Esophagus squamous epithelium (tissue), 5 donors: ENCODE results near the gene MMUT. TPM values are rescaled to one million over a fixed set of nuclear protein-coding genes. Genes with fewer than 3 reads are reported as not detected.

Source experiments
- DNase-seq: peaks from one replicate; lab custom pipeline; 2025; lab: John Stamatoyannopoulos, UW
- H3K27ac ChIP-seq, 4 donors: fragments of 200-600 bp; sonication (generic); one replicate each; pipeline ENCODE4 v1.5.1; 2016 to 2019; ENCODE audit warnings: mild to moderate bottlenecking in 1 of 4
- H3K27me3 ChIP-seq, 4 donors: fragments of 200-600 bp; sonication (generic); 1 replicate in 3 of 4; 2 replicates in 1 of 4; pipeline versions ENCODE4 v1.5.1 to v1.6.0; 2017 to 2021; ENCODE audit warnings: antibody characterized with exemption in 1 of 4
- H3K36me3 ChIP-seq, 3 donors: fragments of 200-600 bp; sonication (generic); one replicate each; pipeline ENCODE4 v1.5.1; 2016 to 2019
- H3K4me1 ChIP-seq, 3 donors: fragments of 200-600 bp; sonication (generic); one replicate each; pipeline ENCODE4 v1.5.1; 2017 to 2019
- H3K4me3 ChIP-seq, 4 donors: fragments of 200-600 bp; sonication (generic); 1 replicate in 3 of 4; 2 replicates in 1 of 4; pipeline ENCODE4 v1.5.1; 2016 to 2019; ENCODE audit warnings: mild to moderate bottlenecking in 2 of 4, moderate library complexity in 1 of 4
- H3K9me3 ChIP-seq, 3 donors: fragments of 200-600 bp; sonication (generic); one replicate each; pipeline ENCODE4 v1.5.1; 2016 to 2019
- POLR2A ChIP-seq, 4 donors: fragments of 450-650 bp; IDR thresholded peaks; one replicate each; pipeline ENCODE4 v1.6.1; 2017; ENCODE audit warnings: antibody characterized with exemption in 4 of 4, mild to moderate bottlenecking in 4 of 4, moderate library complexity in 3 of 4
- WGBS, 2 donors: methylation state at CpG; one replicate each; pipeline ENCODE4 v1.1.5; 2018; 5-methylcytosine and 5-hydroxymethylcytosine counted together
- intact Hi-C: fragments of 100-400 bp; cut with DNase I; formaldehyde crosslinking; loops from one replicate; pipeline ENCODE4 v1.15.0; 2022
- total RNA-seq, 4 donors: library from RNA; depleted of rRNA; stranded (reverse); fragments of >200 nt; gene quantifications; one replicate each; pipeline ENCODE4 v1.1.0, GENCODE V29; 2016
- TF ChIP-seq, protein P1 (sequence below), 6 experiments: fragments of 450-650 bp in 4 of 6; fragments of 200-600 bp in 2 of 6; sonication (generic) in 2 of 6; IDR thresholded peaks; one replicate each; pipeline ENCODE4 v1.5.1; 2016 to 2019; ENCODE audit warnings: antibody characterized with exemption in 6 of 6, mild to moderate bottlenecking in 4 of 6, moderate library complexity in 4 of 6
- donor health status: DM: yes; HTN: yes; CAD: no.

The MMUT gene
- total RNA-seq, 4 donors from 2014 or later, result 8.5 to 16.8 (median 15.2) TPM

DNA sequence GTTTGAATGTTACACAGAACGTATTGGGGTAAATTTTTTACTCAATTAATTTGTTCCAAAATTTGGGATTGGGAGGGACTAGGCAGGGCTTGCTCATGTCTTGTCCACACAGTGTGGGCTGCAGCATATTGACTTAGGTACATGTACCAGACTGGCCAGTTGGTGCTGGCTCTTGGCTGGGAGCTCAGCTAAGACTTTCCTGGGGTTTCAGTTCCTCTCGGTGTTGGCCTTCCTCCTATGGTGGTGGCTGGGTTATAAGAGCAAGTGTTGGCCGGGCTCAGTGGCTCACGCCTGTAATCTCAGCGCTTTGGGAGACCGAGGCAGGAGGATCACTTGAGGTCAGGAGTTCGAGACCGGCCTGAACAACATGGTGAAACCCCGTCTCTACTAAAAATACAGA lies 5.0 kb upstream of the MMUT start:
- intact Hi-C loops, result no loop called here
- 97 to 98% methylated on average over 2 to 4 of the region's 9 CpGs for WGBS, 2 donors
- Histone ChIP-seq H3K36me3 (peaks cover 0 to 20% (median 0%) of the 10 kb centered on the region in 3 donors), H3K4me1 (peaks cover 0 to 22% (median 6%) of the 10 kb centered on the region in 3 donors), H3K27ac (no peak overlapping the region), H3K27me3 (no peaks in the 10 kb centered on the region), H3K4me3 (no peak overlapping the region), H3K9me3 (no peaks in the 10 kb centered on the region)
- TF ChIP-seq, protein P1, sequence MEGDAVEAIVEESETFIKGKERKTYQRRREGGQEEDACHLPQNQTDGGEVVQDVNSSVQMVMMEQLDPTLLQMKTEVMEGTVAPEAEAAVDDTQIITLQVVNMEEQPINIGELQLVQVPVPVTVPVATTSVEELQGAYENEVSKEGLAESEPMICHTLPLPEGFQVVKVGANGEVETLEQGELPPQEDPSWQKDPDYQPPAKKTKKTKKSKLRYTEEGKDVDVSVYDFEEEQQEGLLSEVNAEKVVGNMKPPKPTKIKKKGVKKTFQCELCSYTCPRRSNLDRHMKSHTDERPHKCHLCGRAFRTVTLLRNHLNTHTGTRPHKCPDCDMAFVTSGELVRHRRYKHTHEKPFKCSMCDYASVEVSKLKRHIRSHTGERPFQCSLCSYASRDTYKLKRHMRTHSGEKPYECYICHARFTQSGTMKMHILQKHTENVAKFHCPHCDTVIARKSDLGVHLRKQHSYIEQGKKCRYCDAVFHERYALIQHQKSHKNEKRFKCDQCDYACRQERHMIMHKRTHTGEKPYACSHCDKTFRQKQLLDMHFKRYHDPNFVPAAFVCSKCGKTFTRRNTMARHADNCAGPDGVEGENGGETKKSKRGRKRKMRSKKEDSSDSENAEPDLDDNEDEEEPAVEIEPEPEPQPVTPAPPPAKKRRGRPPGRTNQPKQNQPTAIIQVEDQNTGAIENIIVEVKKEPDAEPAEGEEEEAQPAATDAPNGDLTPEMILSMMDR (IDR thresholded peaks at IDR 0.05), result no peak
- TF ChIP-seq POLR2A (IDR thresholded peaks at IDR 0.05), result no peak
- no peak for DNase-seq

DNA sequence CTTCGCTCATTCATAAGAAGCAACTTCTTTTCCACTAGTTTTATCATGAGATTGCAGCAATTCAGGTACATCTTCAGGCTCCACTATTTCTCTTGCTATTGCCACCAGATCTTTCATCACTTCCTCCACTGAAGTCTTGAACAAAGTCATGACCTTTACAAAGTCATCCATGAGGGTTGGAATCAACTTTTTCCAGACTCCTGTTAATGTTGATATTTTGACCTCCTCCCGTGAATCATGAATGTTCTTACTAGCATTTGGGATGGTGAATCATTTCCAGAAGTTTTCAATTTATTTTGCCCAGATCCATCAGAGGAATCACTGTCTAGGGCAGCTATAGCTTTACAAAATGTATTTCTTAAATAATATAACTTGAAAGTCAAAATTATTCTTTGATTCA lies 1.6 kb upstream of the MMUT start:
- intact Hi-C loops, result no loop called here
- 84 to 100% methylated on average over 2 of the region's 2 CpGs for WGBS, 2 donors
- no peak overlapping the region for H3K27ac ChIP-seq

DNA sequence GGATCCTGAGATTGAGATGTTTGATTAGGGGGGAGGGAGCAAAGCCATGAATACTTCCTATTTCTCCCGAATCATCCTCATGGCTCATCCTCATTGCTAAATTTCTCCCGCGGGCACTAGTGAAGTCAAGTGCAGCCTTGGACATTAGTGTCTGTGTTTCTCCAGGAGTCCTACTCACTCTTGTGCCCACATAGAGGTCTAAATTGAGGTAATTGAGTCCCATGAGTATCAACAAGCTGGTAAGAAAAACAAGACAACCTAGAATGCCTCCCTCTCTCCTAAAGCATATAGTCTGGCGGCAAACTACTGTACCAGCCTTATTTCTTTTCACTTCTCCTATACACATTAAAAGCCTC lies 537 bp upstream of the MMUT start:
- no peak for DNase-seq
- H3K36me3 ChIP-seq, result peaks cover 0 to 5% (median 0%) of the 10 kb centered on the region in 3 donors
- WGBS, 2 donors, result 0 to 2% methylated on average over 4 of the region's 4 CpGs

More for the DNA sequence above, 1.6 kb upstream of the MMUT start:
- Histone ChIP-seq H3K27me3 (no peaks in the 10 kb centered on the region), H3K4me1 (peaks cover 0 to 52% (median 13%) of the 10 kb centered on the region in 3 donors), H3K9me3 (no peaks in the 10 kb centered on the region), H3K36me3 (no peaks in the 10 kb centered on the region), H3K4me3 (no peak overlapping the region)
- no peak for DNase-seq
- TF ChIP-seq, protein P1 (IDR thresholded peaks at IDR 0.05), result no peak
- TF ChIP-seq POLR2A (IDR thresholded peaks at IDR 0.05), result no peak

DNA sequence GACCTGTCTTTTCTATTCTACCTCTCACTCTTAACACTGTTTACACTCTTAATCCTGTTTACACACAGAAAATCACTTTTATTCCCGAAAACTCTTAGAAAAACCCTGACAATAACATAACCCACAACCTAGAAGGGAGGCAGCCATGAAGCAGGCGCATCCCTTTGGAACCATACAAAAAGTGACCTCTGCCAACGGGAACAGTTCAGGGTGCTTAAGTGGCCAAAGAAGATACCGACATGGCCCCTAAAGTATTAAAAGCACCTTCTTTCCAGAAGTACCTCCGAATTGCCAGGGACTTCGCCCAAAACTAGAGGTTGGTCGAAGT lies 490 bp downstream of the MMUT start:
- no peak for DNase-seq
- no peaks in the 10 kb centered on the region for H3K27me3 ChIP-seq
- no peaks in the 10 kb centered on the region for H3K9me3 ChIP-seq
- TF ChIP-seq, protein P1 (IDR thresholded peaks at IDR 0.05), result no peak
- TF ChIP-seq POLR2A (IDR thresholded peaks at IDR 0.05), result no peak
- H3K4me1 ChIP-seq, result peaks cover 0 to 53% (median 13%) of the 10 kb centered on the region in 3 donors
- 1 to 2% methylated on average over 7 of the region's 7 CpGs for WGBS, 2 donors
- peak overlapping the region; percentile 69 to 91 (median 80) for H3K4me3 ChIP-seq
- intact Hi-C loops, result no loop called here
- peak overlapping the region; percentile 93 to 98 (median 94) for H3K27ac ChIP-seq
- peaks cover 0 to 13% (median 0%) of the 10 kb centered on the region in 3 donors for H3K36me3 ChIP-seq

More for the DNA sequence above, 537 bp upstream of the MMUT start:
- H3K9me3 ChIP-seq, result no peaks in the 10 kb centered on the region
- peak overlapping the region; percentile 69 to 91 (median 80) for H3K4me3 ChIP-seq
- no peaks in the 10 kb centered on the region for H3K27me3 ChIP-seq
- intact Hi-C loops, result no loop called here
- H3K4me1 ChIP-seq, result peaks cover 0 to 53% (median 13%) of the 10 kb centered on the region in 3 donors
- peak overlapping the region; percentile 93 to 98 (median 94) for H3K27ac ChIP-seq
- no peak for TF ChIP-seq POLR2A (IDR thresholded peaks at IDR 0.05)
- TF ChIP-seq, protein P1 (IDR thresholded peaks at IDR 0.05), result no peak

DNA sequence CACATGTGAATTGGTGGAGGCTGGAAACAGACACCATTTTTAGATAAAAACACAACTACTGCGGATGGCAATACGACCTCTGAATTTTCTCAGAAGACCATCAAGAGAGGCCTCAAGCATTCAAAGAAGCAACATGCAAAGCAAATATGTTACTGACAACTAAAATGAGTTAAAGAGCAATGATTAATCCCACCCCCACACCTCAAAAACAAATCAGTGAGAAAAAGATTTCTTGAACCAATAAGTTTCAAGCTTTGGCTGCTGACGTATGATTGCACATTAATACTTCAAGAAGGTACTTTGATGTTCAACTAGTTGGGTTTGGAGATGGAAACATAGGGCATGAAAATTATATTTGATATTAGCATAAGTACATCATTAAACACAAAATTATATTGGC lies 982 bp downstream of the MMUT start:
- WGBS, 2 donors, result 27 to 55% methylated on average over 3 of the region's 3 CpGs
- Histone ChIP-seq H3K36me3 (peaks cover 0 to 18% (median 0%) of the 10 kb centered on the region in 3 donors), H3K9me3 (no peaks in the 10 kb centered on the region), H3K27ac (peak overlapping the region; percentile 93 to 98 (median 94)), H3K27me3 (no peaks in the 10 kb centered on the region), H3K4me1 (peaks cover 0 to 53% (median 13%) of the 10 kb centered on the region in 3 donors), H3K4me3 (peak overlapping the region; percentile 69 to 91 (median 80))
- intact Hi-C loops, result no loop called here
- no peak for DNase-seq
- TF ChIP-seq, protein P1 (IDR thresholded peaks at IDR 0.05), result no peak
- no peak for TF ChIP-seq POLR2A (IDR thresholded peaks at IDR 0.05)
